ENCODE results near the gene COA6.

The COA6 gene, protein sequence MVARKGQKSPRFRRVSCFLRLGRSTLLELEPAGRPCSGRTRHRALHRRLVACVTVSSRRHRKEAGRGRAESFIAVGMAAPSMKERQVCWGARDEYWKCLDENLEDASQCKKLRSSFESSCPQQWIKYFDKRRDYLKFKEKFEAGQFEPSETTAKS

DNA sequence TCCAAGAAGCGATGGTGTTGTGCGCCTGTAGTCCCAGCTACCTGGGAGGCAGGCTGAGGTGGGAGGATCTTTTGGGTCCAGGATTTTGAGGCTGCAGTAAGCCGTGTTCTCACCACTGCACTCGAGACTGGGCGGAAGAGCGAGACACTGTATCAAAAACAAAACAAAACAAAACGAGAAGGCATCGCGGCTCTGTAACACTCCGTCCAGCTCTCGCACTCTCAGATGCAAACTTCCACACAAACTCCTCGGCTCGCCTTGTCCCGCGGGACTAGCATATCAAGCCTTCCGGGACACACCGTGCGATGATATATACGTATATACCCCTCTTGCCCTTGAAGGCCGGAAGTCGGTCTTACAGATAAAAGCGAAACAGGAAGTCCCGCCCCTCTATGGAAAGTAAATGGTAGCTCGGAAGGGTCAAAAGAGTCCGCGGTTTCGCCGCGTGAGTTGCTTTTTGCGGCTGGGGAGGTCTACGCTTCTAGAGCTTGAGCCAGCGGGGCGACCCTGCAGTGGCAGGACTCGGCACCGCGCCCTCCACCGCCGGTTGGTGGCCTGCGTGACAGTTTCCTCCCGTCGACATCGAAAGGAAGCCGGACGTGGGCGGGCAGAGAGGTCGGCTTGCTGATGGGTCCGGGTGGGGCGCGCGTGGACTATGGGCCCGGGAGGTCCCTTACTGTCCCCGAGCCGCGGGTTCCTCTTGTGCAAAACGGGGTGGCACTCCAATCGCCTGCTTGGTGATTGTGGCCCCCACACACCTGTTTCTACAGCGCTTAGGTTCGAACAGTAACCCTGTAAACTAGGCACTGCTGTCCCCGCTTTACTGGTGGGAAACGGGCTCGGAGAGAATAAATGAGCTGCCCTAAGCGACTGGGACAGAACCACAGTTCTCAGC lies at the start of gene COA6:
Gene COA6 (plus strand): TSS at position 393 of the 895 bp plus-strand sequence. CDS start 11 bp downstream, at position 404.
- H3K4me3 ChIP-seq (replicated peaks in 1 of 2; ENCODE audit: low read depth in 2 of 2, low read length in 2 of 2), result peak within 1 kb of the TSS; percentile 64 to 91
- TF ChIP-seq CTCF (IDR thresholded peaks at IDR 0.05; ENCODE audit: low read depth, low read length), result no peak

GRCh38 chr1:234324821-234325220 lies 48.4 kb upstream of the COA6 start:
- no peak for TF ChIP-seq CTCF (IDR thresholded peaks at IDR 0.05; ENCODE audit: low read depth, low read length)
- no peak for DNase-seq (ENCODE audit: low read depth in 2 of 2)
- H3K4me3 ChIP-seq (replicated peaks in 1 of 2; ENCODE audit: low read depth in 2 of 2, low read length in 2 of 2), result no peak overlapping the region

More for the DNA sequence above, at the start of gene COA6:
- DNase-seq (ENCODE audit: low read depth in 2 of 2), result peak; percentile 98

GRCh38 chr1:234325878-234326496 lies 47.3 kb upstream of the COA6 start:
- no peak for TF ChIP-seq CTCF (IDR thresholded peaks at IDR 0.05; ENCODE audit: low read depth, low read length)
- H3K4me3 ChIP-seq (replicated peaks in 1 of 2; ENCODE audit: low read depth in 2 of 2, low read length in 2 of 2), result peak overlapping the region; percentile 23 to 36
- no peak for DNase-seq (ENCODE audit: low read depth in 2 of 2)

GRCh38 chr1:234326497-234327366 lies 46.5 kb upstream of the COA6 start:
- peak; percentile 57 to 59 for DNase-seq (ENCODE audit: low read depth in 2 of 2)
- H3K4me3 ChIP-seq (replicated peaks in 1 of 2; ENCODE audit: low read depth in 2 of 2, low read length in 2 of 2), result peak overlapping the region; percentile 23 to 36
- peak; percentile 79 for TF ChIP-seq CTCF (IDR thresholded peaks at IDR 0.05; ENCODE audit: low read depth, low read length)

DNA sequence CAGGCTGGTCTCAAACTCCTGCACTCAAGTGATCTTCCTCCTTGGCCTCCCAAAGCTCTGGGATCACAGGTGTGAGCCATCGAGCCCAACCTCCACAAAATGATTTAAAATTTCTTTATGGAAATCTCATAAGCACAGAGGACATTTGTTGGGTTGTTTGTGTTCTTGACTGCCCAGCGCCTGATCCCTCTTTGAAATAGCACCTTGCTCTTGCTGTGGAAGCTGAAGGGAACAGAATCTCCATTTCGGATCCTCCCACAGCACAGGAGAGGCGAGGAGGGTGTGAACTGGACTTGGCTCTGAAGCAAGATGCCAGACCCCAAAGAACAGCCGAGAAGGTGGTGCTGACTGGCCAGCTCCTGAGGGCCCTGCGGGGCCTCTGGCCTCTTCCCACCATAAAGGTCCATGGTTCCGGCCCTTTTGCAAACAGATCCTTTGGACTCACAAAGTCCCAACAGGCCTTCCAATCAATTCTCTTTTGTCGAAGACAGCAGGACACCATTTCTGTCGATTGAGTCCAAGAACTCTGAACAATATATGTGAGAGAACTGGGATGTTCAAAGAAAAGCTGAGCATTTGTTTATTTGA lies 45.6 kb upstream of the COA6 start:
- TF ChIP-seq CTCF (IDR thresholded peaks at IDR 0.05; ENCODE audit: low read depth, low read length), result no peak
- no peak overlapping the region for H3K4me3 ChIP-seq (replicated peaks in 1 of 2; ENCODE audit: low read depth in 2 of 2, low read length in 2 of 2)
- DNase-seq (ENCODE audit: low read depth in 2 of 2), result no peak

DNA sequence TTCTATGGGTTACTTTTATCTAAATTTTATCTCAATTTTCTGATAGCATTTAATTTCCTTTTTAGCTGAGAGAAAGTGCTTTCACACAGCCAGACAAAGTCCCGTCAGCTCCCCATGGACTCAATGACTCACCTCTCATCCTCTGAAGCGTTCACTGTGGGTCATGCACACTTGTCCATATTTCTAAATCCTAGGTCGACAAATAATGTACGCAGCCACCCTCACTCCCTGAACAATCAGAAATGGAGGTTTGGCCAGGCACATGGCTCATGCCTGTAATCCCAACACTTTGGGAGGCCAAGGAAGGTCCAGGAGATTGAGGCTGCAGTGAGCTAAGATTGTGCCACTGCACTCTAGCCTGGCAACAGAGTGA lies 42.4 kb upstream of the COA6 start:
- H3K4me3 ChIP-seq (replicated peaks in 1 of 2; ENCODE audit: low read depth in 2 of 2, low read length in 2 of 2), result no peak overlapping the region
- DNase-seq (ENCODE audit: low read depth in 2 of 2), result peak in 1 of 2 donors; percentile 69
- no peak for TF ChIP-seq CTCF (IDR thresholded peaks at IDR 0.05; ENCODE audit: low read depth, low read length)

Data from cardiac fibroblast (primary cell).